Glutamatergic neuron (in vitro differentiated cells): ENCODE measurements around the gene GNG10. TPM values are rescaled to one million over a fixed set of nuclear protein-coding genes. Genes with fewer than 3 reads are reported as not detected.
A peak's percentile ranks its signal among the peaks of the same experiment; 100 is the strongest.

Experiments
- DNase-seq: peaks from one replicate; pipeline ENCODE4 v3.0.0; 2022
- H3K27ac Mint-ChIP-seq: one replicate; pipeline ENCODE4 v1.8.0; 2020; ENCODE audit warnings: mild to moderate bottlenecking, mixed read lengths, inconsistent platforms; ENCODE audit not compliant: unreplicated experiment
- H3K27me3 Mint-ChIP-seq: one replicate; pipeline ENCODE4 v1.8.0; 2020; ENCODE audit warnings: mild to moderate bottlenecking, moderate library complexity, mixed read lengths, inconsistent platforms; ENCODE audit not compliant: unreplicated experiment
- H3K36me3 Mint-ChIP-seq: one replicate; pipeline ENCODE4 v1.8.0; 2020; ENCODE audit warnings: mild to moderate bottlenecking, mixed read lengths, inconsistent platforms; ENCODE audit not compliant: unreplicated experiment
- H3K4me1 Mint-ChIP-seq: one replicate; pipeline ENCODE4 v1.8.0; 2020; ENCODE audit warnings: mild to moderate bottlenecking, low read depth, mixed read lengths, inconsistent platforms; ENCODE audit not compliant: unreplicated experiment
- H3K4me3 Mint-ChIP-seq: one replicate; pipeline ENCODE4 v1.8.0; 2020; ENCODE audit warnings: mild to moderate bottlenecking, mixed read lengths, inconsistent platforms; ENCODE audit not compliant: unreplicated experiment
- H3K9me3 Mint-ChIP-seq: one replicate; pipeline ENCODE4 v1.8.0; 2020; ENCODE audit warnings: mild to moderate bottlenecking, moderate library complexity, mixed read lengths, inconsistent platforms; ENCODE audit not compliant: unreplicated experiment
- CTCF ChIP-seq: fragments of 200-600 bp; sonication (generic); IDR thresholded peaks from one replicate; pipeline ENCODE4 v1.5.0; 2021; ENCODE audit not compliant: partially characterized antibody, unreplicated experiment
- total RNA-seq: library from RNA; stranded (reverse); fragmentation: NEBNext Ultra II Directional; extraction: Animal tissue kit (Norgen Biotek cat#: 25700); gene quantifications from one replicate; pipeline ENCODE4 v1.2.1, GENCODE V29; 2021; ENCODE audit not compliant: unreplicated experiment

GNG10 gene
- total RNA-seq, 1 donor from 2014 or later = 17.1 TPM

GRCh38 chr9:111631214-111631971 is 30.0 kb upstream of the GNG10 start, which contains the start of gene DNAJC25:
Gene DNAJC25, plus strand, starts transcription at chr9:111631334. Its CDS starts 74 bp downstream, at chr9:111631408.
- peaks cover 10% of the 10 kb centered on the region for H3K27me3 Mint-ChIP-seq
- no peak for TF ChIP-seq CTCF
- DNase-seq = peak; percentile 97
- peak within 1 kb of the TSS; percentile 93 for H3K27ac Mint-ChIP-seq
- H3K9me3 Mint-ChIP-seq = peaks cover 16% of the 10 kb centered on the region
- H3K4me1 Mint-ChIP-seq = peaks cover 14% of the 10 kb centered on the region
- H3K4me3 Mint-ChIP-seq = peak within 1 kb of the TSS; percentile 98
- no peaks in the 10 kb centered on the region for H3K36me3 Mint-ChIP-seq

- Mint-ChIP-seq H3K27ac (peak overlapping the region; percentile 93), H3K27me3 (peaks cover 10% of the 10 kb centered on the region), H3K36me3 (no peaks in the 10 kb centered on the region), H3K4me3 (peak overlapping the region; percentile 90), H3K4me1 (peaks cover 14% of the 10 kb centered on the region), H3K9me3 (peaks cover 16% of the 10 kb centered on the region)
- no peak for TF ChIP-seq CTCF
- DNase-seq = no peak
Observed at GRCh38 chr9:111632060-111632459, 29.3 kb upstream of the GNG10 start.

GRCh38 chr9:111632695-111633388 is 28.6 kb upstream of the GNG10 start:
- peak overlapping the region; percentile 90 for H3K4me3 Mint-ChIP-seq
- H3K36me3 Mint-ChIP-seq = no peaks in the 10 kb centered on the region
- H3K27me3 Mint-ChIP-seq = peaks cover 10% of the 10 kb centered on the region
- no peak for DNase-seq
- peaks cover 14% of the 10 kb centered on the region for H3K4me1 Mint-ChIP-seq
- H3K27ac Mint-ChIP-seq = no peak overlapping the region
- H3K9me3 Mint-ChIP-seq = peaks cover 16% of the 10 kb centered on the region
- no peak for TF ChIP-seq CTCF

- TF ChIP-seq CTCF = no peak
- Mint-ChIP-seq H3K4me1 (peaks cover 14% of the 10 kb centered on the region), H3K4me3 (peak overlapping the region; percentile 90), H3K27ac (no peak overlapping the region), H3K36me3 (no peaks in the 10 kb centered on the region), H3K27me3 (peaks cover 10% of the 10 kb centered on the region), H3K9me3 (peaks cover 16% of the 10 kb centered on the region)
- no peak for DNase-seq
Observed at GRCh38 chr9:111633389-111633736, 28.0 kb upstream of the GNG10 start.

- H3K4me3 Mint-ChIP-seq = no peak overlapping the region
- H3K9me3 Mint-ChIP-seq = peaks cover 16% of the 10 kb centered on the region
- peaks cover 14% of the 10 kb centered on the region for H3K4me1 Mint-ChIP-seq
- no peak for TF ChIP-seq CTCF
- no peaks in the 10 kb centered on the region for H3K36me3 Mint-ChIP-seq
- H3K27me3 Mint-ChIP-seq = peaks cover 10% of the 10 kb centered on the region
- no peak overlapping the region for H3K27ac Mint-ChIP-seq
- DNase-seq = no peak
Observed at GRCh38 chr9:111634860-111635259, 26.5 kb upstream of the GNG10 start.
